AG08396 (cell line): ENCODE measurements around the gene HDAC11.
"Not testable (repeated sequence)": the region's sequence is repeated elsewhere in the genome, so short reads cannot be mapped to it uniquely, and the experiment has no call there.

ENCODE experiments used
- DNase-seq: peaks from one replicate; pipeline ENCODE4 v3.0.0; 2012; ENCODE audit warnings: low spot score, mixed read lengths

Gene HDAC11

GRCh38 chr3:13507570-13508339 is 27.6 kb downstream of the HDAC11 start:
- DNase-seq = peak; percentile 43

GRCh38 chr3:13508496-13508895 is 28.4 kb downstream of the HDAC11 start:
- no peak for DNase-seq

- DNase-seq = no peak
Measured at GRCh38 chr3:13509059-13509815, 29.1 kb downstream of the HDAC11 start.

- DNase-seq = no peak
Measured at GRCh38 chr3:13509816-13510192, 29.7 kb downstream of the HDAC11 start.

- no peak for DNase-seq
Measured at GRCh38 chr3:13512451-13512850, 32.3 kb downstream of the HDAC11 start.

GRCh38 chr3:13513051-13513912 is 33.2 kb downstream of the HDAC11 start:
- no peak for DNase-seq

- no peak for DNase-seq
Measured at GRCh38 chr3:13513913-13514517, 33.9 kb downstream of the HDAC11 start.

- DNase-seq = no peak
Measured at GRCh38 chr3:13514639-13515435, 34.7 kb downstream of the HDAC11 start.

GRCh38 chr3:13515786-13516759 is 36.0 kb downstream of the HDAC11 start:
- no peak for DNase-seq

- DNase-seq = no peak
Measured at GRCh38 chr3:13516760-13517135, 36.6 kb downstream of the HDAC11 start.

- DNase-seq = no peak
Measured at GRCh38 chr3:13517253-13517977, 37.3 kb downstream of the HDAC11 start.

GRCh38 chr3:13518516-13518953 is 38.4 kb downstream of the HDAC11 start:
- DNase-seq = no peak

GRCh38 chr3:13519006-13519791 is 39.1 kb downstream of the HDAC11 start:
- no peak for DNase-seq

- DNase-seq = no peak
Measured at GRCh38 chr3:13520326-13520880, 40.3 kb downstream of the HDAC11 start.

GRCh38 chr3:13521309-13521708 is 41.2 kb downstream of the HDAC11 start:
- no peak for DNase-seq

GRCh38 chr3:13521749-13522148 is 41.6 kb downstream of the HDAC11 start:
- DNase-seq = not testable (repeated sequence)

- no peak for DNase-seq
Measured at GRCh38 chr3:13522236-13522635, 42.1 kb downstream of the HDAC11 start.

- DNase-seq = no peak
Measured at GRCh38 chr3:13524979-13525669, 45.0 kb downstream of the HDAC11 start.
